T-helper 2 cell (primary cell): ENCODE data around the gene FTL.
A peak's percentile ranks its signal among the peaks of the same experiment; 100 is the strongest.
"Not testable (repeated sequence)": the region's sequence is repeated elsewhere in the genome, so short reads cannot be mapped to it uniquely, and the experiment has no call there.

ENCODE experiments used
- DNase-seq, 5 experiments: peaks; one replicate each; pipeline versions ENCODE4 v3.0.0 to v3.0.0-alpha.2; 2012 to 2022
- total RNA-seq, 2 donors: gene quantifications; one replicate each; lab custom pipeline; 2026; lab: John Stamatoyannopoulos, UW

Gene FTL
- 321 to 390 reads per million in 2 donors for total RNA-seq

- DNase-seq, result peak; percentile 70 to 96 (median 81)
Measured at GRCh38 chr19:48965040-48965805, at the start of gene FTL. FTL (plus strand) TSS chr19:48965309; CDS start chr19:48965508, 199 bp downstream.

- no peak for DNase-seq
Measured at GRCh38 chr19:48915757-48916156, 49.4 kb upstream of the FTL start.

GRCh38 chr19:48918071-48918470, 47.0 kb upstream of the FTL start:
- DNase-seq, result no peak

GRCh38 chr19:48918801-48919247, 46.3 kb upstream of the FTL start:
- no peak for DNase-seq

- not testable (repeated sequence) for DNase-seq
Measured at GRCh38 chr19:48919271-48919670, 45.8 kb upstream of the FTL start.

- no peak for DNase-seq
Measured at GRCh38 chr19:48920949-48921348, 44.2 kb upstream of the FTL start.

GRCh38 chr19:48921721-48922500, 43.2 kb upstream of the FTL start:
- DNase-seq, result no peak

GRCh38 chr19:48922548-48923490, 42.3 kb upstream of the FTL start:
- no peak for DNase-seq

GRCh38 chr19:48925240-48925843, 39.8 kb upstream of the FTL start:
- DNase-seq, result no peak

GRCh38 chr19:48925890-48926289, 39.2 kb upstream of the FTL start:
- not testable (repeated sequence) for DNase-seq

- DNase-seq, result peak in 1 of 5 experiments; percentile 39
Measured at GRCh38 chr19:48926909-48927308, 38.2 kb upstream of the FTL start.

- DNase-seq, result not testable (repeated sequence)
Measured at GRCh38 chr19:48927692-48928091, 37.4 kb upstream of the FTL start.

- no peak for DNase-seq
Measured at GRCh38 chr19:48928164-48929025, 36.7 kb upstream of the FTL start.

- DNase-seq, result peak; percentile 54 to 91 (median 75)
Measured at GRCh38 chr19:48933382-48933932, 31.7 kb upstream of the FTL start, which contains the start of gene DHDH. DHDH (plus strand) TSS chr19:48933699; CDS start chr19:48933722, 23 bp downstream.

GRCh38 chr19:48934837-48935236, 30.3 kb upstream of the FTL start:
- DNase-seq, result no peak

GRCh38 chr19:48935864-48936263, 29.2 kb upstream of the FTL start:
- no peak for DNase-seq

GRCh38 chr19:48938256-48938655, 26.9 kb upstream of the FTL start:
- DNase-seq, result no peak

GRCh38 chr19:48940902-48941301, 24.2 kb upstream of the FTL start:
- DNase-seq, result no peak

GRCh38 chr19:48943081-48943480, 22.0 kb upstream of the FTL start:
- no peak for DNase-seq

GRCh38 chr19:48945415-48945814, 19.7 kb upstream of the FTL start:
- DNase-seq, result no peak

GRCh38 chr19:48945817-48946216, 19.3 kb upstream of the FTL start:
- DNase-seq, result no peak
